CD4-positive, alpha-beta memory T cell (primary cell): ENCODE results near the gene CRLF2. TPM values are rescaled to one million over a fixed set of nuclear protein-coding genes. Genes with fewer than 3 reads are reported as not detected.
"Not testable (repeated sequence)": the region's sequence is repeated elsewhere in the genome, so short reads cannot be mapped to it uniquely, and the experiment has no call there.

Experiments used
- CTCF ChIA-PET: fragments of 350-600 bp; sonication (Branson Sonifier 250); formaldehyde crosslinking; loops from one replicate; lab custom pipeline; 2021; ENCODE audit warnings: inconsistent platforms; ENCODE audit not compliant: partially characterized antibody; lab: Charles Lee
- POLR2A ChIA-PET: fragments of 350-600 bp; sonication (Branson Sonifier 250); formaldehyde crosslinking; loops from one replicate; lab custom pipeline; 2021; ENCODE audit not compliant: partially characterized antibody; lab: Charles Lee
- DNase-seq, 5 donors: peaks; one replicate each; pipeline versions ENCODE4 v3.0.0 to v3.0.0-alpha.2; 2020 to 2022; ENCODE audit warnings: mixed read lengths in 1 of 5
- H3K27ac ChIP-seq: one replicate; pipeline ENCODE4 v1.7.0; 2013; ENCODE audit warnings: low read depth, low read length
- H3K27me3 ChIP-seq: 2 replicates; pipeline ENCODE4 v1.7.0; 2013; ENCODE audit warnings: mild to moderate bottlenecking, low read length, moderate library complexity; ENCODE audit not compliant: insufficient read depth
- H3K36me3 ChIP-seq: 2 replicates; pipeline ENCODE4 v1.7.0; 2013; ENCODE audit warnings: mild to moderate bottlenecking, low read length, moderate library complexity; ENCODE audit not compliant: insufficient read depth
- H3K4me1 ChIP-seq: 2 replicates; pipeline ENCODE4 v1.7.0; 2013; ENCODE audit warnings: mild to moderate bottlenecking, low read length, moderate library complexity; ENCODE audit not compliant: insufficient read depth
- H3K4me3 ChIP-seq, 2 donors: one replicate each; pipeline ENCODE4 v1.7.0; 2013; ENCODE audit warnings: low read length in 2 of 2, mild to moderate bottlenecking in 1 of 2
- H3K9me3 ChIP-seq, 2 donors: one replicate each; pipeline ENCODE4 v1.7.0; 2013; ENCODE audit warnings: low read length in 2 of 2, control low read depth in 1 of 2; ENCODE audit not compliant: control insufficient read depth in 1 of 2
- H3K27ac Mint-ChIP-seq, 7 donors: one replicate each; pipeline ENCODE4 v1.8.0; 2020 to 2021; ENCODE audit warnings: mixed read lengths in 7 of 7, mild to moderate bottlenecking in 6 of 7, inconsistent platforms in 3 of 7, moderate library complexity in 3 of 7
- H3K27me3 Mint-ChIP-seq, 2 donors: one replicate each; pipeline ENCODE4 v1.8.0; 2020 to 2021; ENCODE audit warnings: mixed read lengths in 2 of 2
- H3K36me3 Mint-ChIP-seq, 2 donors: one replicate each; pipeline ENCODE4 v1.8.0; 2020 to 2021; ENCODE audit warnings: mixed read lengths in 2 of 2, inconsistent platforms in 1 of 2, mild to moderate bottlenecking in 1 of 2
- H3K4me1 Mint-ChIP-seq, 4 donors: one replicate each; pipeline ENCODE4 v1.8.0; 2020 to 2021; ENCODE audit warnings: mixed read lengths in 4 of 4, mild to moderate bottlenecking in 1 of 4
- H3K4me3 Mint-ChIP-seq, 8 donors: one replicate each; pipeline ENCODE4 v1.8.0; 2020 to 2021; ENCODE audit warnings: mixed read lengths in 8 of 8, mild to moderate bottlenecking in 7 of 8, moderate library complexity in 6 of 8, inconsistent platforms in 3 of 8
- H3K9me3 Mint-ChIP-seq, 8 donors: one replicate each; pipeline ENCODE4 v1.8.0; 2020 to 2021; ENCODE audit warnings: mixed read lengths in 8 of 8, mild to moderate bottlenecking in 5 of 8, inconsistent platforms in 3 of 8, moderate library complexity in 1 of 8
- intact Hi-C: fragments of 100-400 bp; cut with micrococcal nuclease; formaldehyde crosslinking; loops from one replicate; pipeline ENCODE4 v1.15.1; 2023
- polyA plus RNA-seq, 2 donors: library from polyadenylated mRNA; unstranded; fragments of 300-500 nt; fragmentation: Illumina TruSeq; gene quantifications; one replicate each; pipeline ENCODE4 v1.2.3, GENCODE V29; 2021
- total RNA-seq, 2 experiments: library from RNA; stranded (reverse); gene quantifications; one replicate each; pipeline ENCODE4 v1.2.3, GENCODE V29; 2021

CRLF2 gene
- total and polyA plus RNA-seq, 4 experiments from 2014 or later, result 0.19 to 0.38 TPM; not detected in 2

DNA sequence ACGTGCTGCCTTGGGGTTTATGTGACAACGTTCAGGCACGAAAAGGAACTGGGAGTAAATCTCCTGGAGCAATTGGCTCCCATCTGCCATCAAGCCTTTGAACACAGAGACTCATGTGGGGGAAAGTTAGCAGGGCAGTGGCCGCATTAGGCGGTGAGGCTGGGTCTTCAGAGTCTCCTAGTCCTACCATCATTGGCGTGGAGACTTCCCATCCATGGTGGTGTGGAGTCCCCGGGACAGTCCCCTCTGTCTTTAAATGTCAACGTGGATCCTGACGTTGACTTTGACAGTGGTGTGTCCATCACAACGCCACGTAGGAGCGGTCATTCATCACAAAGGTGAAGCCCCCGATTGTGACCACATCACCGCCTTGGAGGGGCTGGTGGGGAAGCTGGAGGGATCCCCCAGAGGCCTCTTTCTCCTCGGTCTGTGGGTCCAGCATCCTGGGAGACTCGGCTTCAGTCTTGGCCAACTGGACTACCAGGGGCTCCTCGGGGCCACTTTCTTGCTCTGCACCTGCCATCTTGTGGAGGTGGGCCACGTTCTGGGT, 21.8 kb downstream of the CRLF2 start:
- no peaks in the 10 kb centered on the region for H3K27me3 ChIP-seq
- intact Hi-C loops, result no loop called here
- Mint-ChIP-seq H3K27me3 (no peaks in the 10 kb centered on the region), H3K4me3 (no peak overlapping the region), H3K9me3 (peaks cover 0 to 1% (median 0%) of the 10 kb centered on the region in 8 donors), H3K4me1 (no peaks in the 10 kb centered on the region), H3K27ac (peak overlapping the region in 1 of 7 donors; percentile 41), H3K36me3 (no peaks in the 10 kb centered on the region)
- H3K36me3 ChIP-seq, result no peaks in the 10 kb centered on the region
- ChIA-PET CTCF (no interaction called here), POLR2A (no interaction called here)
- no peak for DNase-seq
- H3K4me1 ChIP-seq, result no peaks in the 10 kb centered on the region
- no peaks in the 10 kb centered on the region for H3K9me3 ChIP-seq
- H3K27ac ChIP-seq, result no peak overlapping the region
- H3K4me3 ChIP-seq, result no peak overlapping the region

DNA sequence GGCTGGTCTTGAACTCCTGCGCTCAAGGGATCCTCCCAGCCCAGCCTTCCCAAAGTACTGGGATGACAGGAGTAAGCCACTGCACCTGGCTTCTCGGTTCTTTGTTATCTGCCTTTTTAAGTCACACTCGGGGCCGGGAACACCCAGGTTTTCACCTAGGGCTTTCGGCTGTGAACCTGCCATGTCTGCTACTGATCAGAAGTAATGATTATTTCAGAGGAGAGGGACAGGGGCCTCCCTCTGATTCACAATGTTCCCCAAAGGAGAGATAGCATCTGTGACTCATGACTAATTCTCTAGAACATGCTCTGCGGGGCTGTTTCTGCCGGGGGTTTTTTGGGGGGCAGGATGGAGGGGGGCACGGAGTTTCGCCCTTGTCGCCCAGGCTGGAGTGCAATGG, 26.9 kb downstream of the CRLF2 start:
- Mint-ChIP-seq H3K4me3 (no peak overlapping the region), H3K4me1 (no peaks in the 10 kb centered on the region), H3K27ac (no peak overlapping the region), H3K36me3 (no peaks in the 10 kb centered on the region), H3K27me3 (no peaks in the 10 kb centered on the region), H3K9me3 (no peaks in the 10 kb centered on the region)
- H3K27ac ChIP-seq, result no peak overlapping the region
- DNase-seq, result no peak
- no peaks in the 10 kb centered on the region for H3K9me3 ChIP-seq
- intact Hi-C loops, result no loop called here
- H3K36me3 ChIP-seq, result no peaks in the 10 kb centered on the region
- ChIA-PET CTCF (no interaction called here), POLR2A (no interaction called here)
- no peaks in the 10 kb centered on the region for H3K4me1 ChIP-seq
- H3K27me3 ChIP-seq, result no peaks in the 10 kb centered on the region
- no peak overlapping the region for H3K4me3 ChIP-seq

DNA sequence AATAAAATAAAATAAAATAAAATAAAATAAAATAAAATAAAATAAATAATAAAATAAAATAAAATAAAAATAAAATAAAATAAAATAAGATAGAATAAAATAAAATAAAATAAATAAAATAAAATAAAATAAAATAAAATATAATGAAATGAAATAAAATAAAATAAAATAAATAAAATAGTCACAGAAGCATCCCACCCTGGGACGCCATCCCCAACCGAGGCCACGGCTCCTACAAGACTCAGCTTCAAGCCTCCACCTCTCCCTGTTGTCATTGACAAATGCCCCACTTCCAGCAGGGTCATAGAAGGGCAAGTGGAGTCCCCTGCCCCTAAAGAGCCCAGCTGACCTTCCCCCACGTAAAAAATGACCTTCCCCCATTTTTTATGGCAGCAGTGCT, 30.2 kb downstream of the CRLF2 start:
- ChIA-PET POLR2A (no interaction called here), CTCF (no interaction called here)
- Mint-ChIP-seq H3K36me3 (no peaks in the 10 kb centered on the region), H3K4me3 (no peak overlapping the region), H3K9me3 (peaks cover 0 to 2% (median 0%) of the 10 kb centered on the region in 8 donors), H3K27me3 (peaks cover 0 to 1% of the 10 kb centered on the region in 2 donors), H3K27ac (no peak overlapping the region), H3K4me1 (no peaks in the 10 kb centered on the region)
- intact Hi-C loops, result no loop called here
- Histone ChIP-seq H3K27ac (no peak overlapping the region), H3K36me3 (no peaks in the 10 kb centered on the region), H3K4me3 (no peak overlapping the region), H3K4me1 (no peaks in the 10 kb centered on the region), H3K9me3 (no peaks in the 10 kb centered on the region), H3K27me3 (no peaks in the 10 kb centered on the region)
- no peak for DNase-seq

- H3K27ac ChIP-seq, H3K27me3 ChIP-seq, DNase-seq, H3K4me1 ChIP-seq, CTCF ChIA-PET, H3K27me3 Mint-ChIP-seq, H3K4me3 Mint-ChIP-seq, H3K36me3 ChIP-seq, H3K27ac Mint-ChIP-seq, H3K9me3 ChIP-seq, H3K4me1 Mint-ChIP-seq, intact Hi-C loops, H3K36me3 Mint-ChIP-seq, POLR2A ChIA-PET, H3K4me3 ChIP-seq, H3K9me3 Mint-ChIP-seq: not testable (repeated sequence)
Observed at GRCh38 chrX:1181661-1182060, 30.8 kb downstream of the CRLF2 start.

DNA sequence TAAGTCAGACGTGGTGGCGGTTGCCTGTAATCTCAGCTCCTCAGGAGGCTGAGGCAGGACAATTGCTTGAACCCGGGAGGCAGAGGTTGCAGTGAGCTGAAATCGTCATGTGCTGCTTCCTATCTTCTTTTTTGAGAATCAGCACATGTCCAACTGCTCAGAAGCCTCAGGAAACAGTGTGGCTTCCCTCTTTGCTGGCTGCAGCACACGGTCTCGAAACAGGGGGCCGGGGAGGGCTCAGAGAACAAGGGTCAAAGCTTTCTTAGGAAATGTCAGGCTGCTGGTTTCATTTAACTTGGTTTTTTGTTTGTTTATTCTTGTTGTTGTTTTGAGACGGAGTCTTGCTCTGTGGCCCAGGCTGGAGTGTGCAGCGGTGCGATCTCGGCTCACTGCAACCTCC, 31.3 kb downstream of the CRLF2 start:
- DNase-seq, result no peak
- no peaks in the 10 kb centered on the region for H3K4me1 Mint-ChIP-seq
- no peak overlapping the region for H3K27ac Mint-ChIP-seq
- Histone ChIP-seq H3K4me3 (no peak overlapping the region), H3K27ac (no peak overlapping the region), H3K4me1 (no peaks in the 10 kb centered on the region), H3K27me3 (no peaks in the 10 kb centered on the region), H3K36me3 (no peaks in the 10 kb centered on the region), H3K9me3 (no peaks in the 10 kb centered on the region)
- intact Hi-C loops, result no loop called here
- POLR2A ChIA-PET, result no interaction called here
- H3K36me3 Mint-ChIP-seq, result no peaks in the 10 kb centered on the region
- H3K9me3 Mint-ChIP-seq, result peaks cover 0 to 5% (median 0%) of the 10 kb centered on the region in 8 donors
- CTCF ChIA-PET, result no interaction called here
- peaks cover 0 to 1% of the 10 kb centered on the region in 2 donors for H3K27me3 Mint-ChIP-seq
- no peak overlapping the region for H3K4me3 Mint-ChIP-seq

GRCh38 chrX:1178580-1179057, 33.8 kb downstream of the CRLF2 start:
- ChIA-PET CTCF (no interaction called here), POLR2A (no interaction called here)
- H3K4me1 ChIP-seq, result no peaks in the 10 kb centered on the region
- no peaks in the 10 kb centered on the region for H3K36me3 ChIP-seq
- Mint-ChIP-seq H3K4me1 (no peaks in the 10 kb centered on the region), H3K36me3 (no peaks in the 10 kb centered on the region), H3K27ac (peak overlapping the region in 3 of 7 donors; percentile 59 to 76 (median 63)), H3K27me3 (peaks cover 0 to 1% of the 10 kb centered on the region in 2 donors), H3K9me3 (peaks cover 0 to 5% (median 0%) of the 10 kb centered on the region in 8 donors), H3K4me3 (no peak overlapping the region)
- no peak overlapping the region for H3K4me3 ChIP-seq
- DNase-seq, result peak in 4 of 5 donors; percentile 33 to 61 (median 45)
- H3K9me3 ChIP-seq, result no peaks in the 10 kb centered on the region
- intact Hi-C loops, result no loop called here
- no peak overlapping the region for H3K27ac ChIP-seq
- no peaks in the 10 kb centered on the region for H3K27me3 ChIP-seq

- peak overlapping the region in 4 of 7 donors; percentile 35 to 78 (median 52) for H3K27ac Mint-ChIP-seq
- H3K4me3 Mint-ChIP-seq, H3K36me3 ChIP-seq, POLR2A ChIA-PET, H3K27me3 ChIP-seq, H3K4me3 ChIP-seq, H3K9me3 ChIP-seq, H3K4me1 Mint-ChIP-seq, intact Hi-C loops, H3K9me3 Mint-ChIP-seq, H3K27ac ChIP-seq, H3K36me3 Mint-ChIP-seq, CTCF ChIA-PET, H3K27me3 Mint-ChIP-seq, H3K4me1 ChIP-seq: not testable (repeated sequence)
- peak in 1 of 5 donors; percentile 30 for DNase-seq
Observed at GRCh38 chrX:1176531-1177320, 35.7 kb downstream of the CRLF2 start.
